Astrocyte (in vitro differentiated cells and primary cell): Measurements from ENCODE around the gene FMNL1.

Experiments used
- CTCF ChIP-seq: IDR thresholded peaks from 2 replicates; pipeline ENCODE4 v1.5.1; 2011; ENCODE audit warnings: low read depth, mild to moderate bottlenecking, inconsistent platforms, low read length, moderate library complexity; ENCODE audit not compliant: insufficient read depth
- EZH2 ChIP-seq: IDR thresholded peaks from 2 replicates; pipeline ENCODE4 v1.6.1; 2012; ENCODE audit warnings: mild to moderate bottlenecking, low read length, inconsistent platforms; ENCODE audit not compliant: insufficient read depth

- TF ChIP-seq CTCF = no peak
- TF ChIP-seq EZH2 = no peak
Measured at GRCh38 chr17:45225964-45226530, 4.4 kb downstream of the FMNL1 start.
